GM19023 (cell line): ENCODE data around the gene CEP78.

Source experiments
- ATAC-seq: cut with Tn5 transposase; IDR thresholded peaks from one replicate; pipeline ENCODE4 v1.9.1; 2021; ENCODE audit warnings: mild to moderate bottlenecking, moderate library complexity; ENCODE audit not compliant: unreplicated experiment

Gene CEP78

GRCh38 chr9:78306222-78307076 is 70.6 kb downstream of the CEP78 start:
- no peak for ATAC-seq

GRCh38 chr9:78307360-78307759 is 71.5 kb downstream of the CEP78 start:
- no peak for ATAC-seq

DNA sequence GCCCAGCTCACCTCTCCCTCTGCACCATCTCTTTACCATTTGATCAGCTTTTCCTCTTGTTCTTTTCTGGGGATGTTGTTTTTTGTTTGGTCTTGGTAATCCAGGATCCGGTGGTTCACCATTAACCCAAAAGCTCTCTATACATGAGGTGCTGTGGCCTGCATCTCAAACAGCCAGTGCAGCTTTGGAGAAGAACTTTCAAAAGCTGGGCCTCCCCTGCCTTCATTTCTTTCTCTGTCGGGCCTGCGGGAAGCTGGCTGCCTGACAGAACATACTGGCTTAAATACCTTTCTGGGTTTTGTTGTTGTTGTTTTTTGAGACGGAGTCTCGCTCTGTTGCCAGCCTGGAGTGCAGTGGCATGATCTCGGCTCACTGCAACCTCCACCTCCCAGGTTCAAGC is 73.2 kb downstream of the CEP78 start:
- no peak for ATAC-seq

DNA sequence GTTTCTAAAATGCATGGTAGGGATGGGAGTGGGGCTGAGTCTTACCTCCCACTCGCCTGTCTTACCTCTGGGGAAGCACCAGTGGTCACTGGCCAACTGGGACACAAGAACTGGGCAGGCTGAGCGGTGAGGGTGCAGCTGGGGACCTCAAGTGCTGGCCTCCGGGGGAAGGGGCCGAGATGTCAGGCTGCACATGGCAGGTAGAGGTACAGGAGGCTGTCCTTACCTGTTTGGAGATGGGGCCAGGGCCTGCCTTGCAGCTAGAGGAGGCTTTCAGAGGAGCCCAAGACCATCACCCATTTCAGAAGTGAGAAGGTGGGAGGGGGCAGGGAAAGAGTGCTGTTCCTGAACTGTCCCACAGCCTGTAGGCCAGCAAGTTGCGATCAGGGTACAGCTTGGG is 75.2 kb downstream of the CEP78 start:
- no peak for ATAC-seq

DNA sequence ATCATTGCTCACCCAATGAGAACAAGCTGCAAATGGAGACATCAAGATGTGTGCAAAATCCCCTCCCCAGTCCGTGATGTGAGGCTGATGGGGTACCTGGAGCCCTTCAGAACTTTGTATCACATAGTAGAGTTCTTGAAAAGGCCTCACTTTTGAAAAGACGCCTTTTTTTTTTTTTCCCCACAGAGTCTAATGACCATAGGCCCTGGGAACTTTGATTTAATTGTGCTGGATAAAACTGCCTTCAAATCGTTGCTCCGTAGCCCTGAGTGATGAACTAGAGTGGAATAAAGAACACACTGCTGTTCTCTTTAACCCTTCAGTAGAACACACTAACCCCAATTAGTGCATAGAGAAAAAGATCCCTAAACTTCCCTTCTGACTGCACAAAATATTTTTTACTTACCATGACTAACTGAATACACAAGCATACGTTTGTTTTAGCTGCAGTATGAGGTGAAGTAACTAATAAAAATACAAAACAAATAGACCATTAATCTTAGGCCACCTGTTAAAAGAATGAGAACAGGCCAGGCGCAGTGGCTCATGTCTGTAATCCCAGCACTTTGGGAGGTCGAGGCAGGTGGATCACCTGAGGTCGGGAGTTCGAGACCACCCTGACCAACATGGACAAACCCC is 76.1 kb downstream of the CEP78 start:
- ATAC-seq = no peak

DNA sequence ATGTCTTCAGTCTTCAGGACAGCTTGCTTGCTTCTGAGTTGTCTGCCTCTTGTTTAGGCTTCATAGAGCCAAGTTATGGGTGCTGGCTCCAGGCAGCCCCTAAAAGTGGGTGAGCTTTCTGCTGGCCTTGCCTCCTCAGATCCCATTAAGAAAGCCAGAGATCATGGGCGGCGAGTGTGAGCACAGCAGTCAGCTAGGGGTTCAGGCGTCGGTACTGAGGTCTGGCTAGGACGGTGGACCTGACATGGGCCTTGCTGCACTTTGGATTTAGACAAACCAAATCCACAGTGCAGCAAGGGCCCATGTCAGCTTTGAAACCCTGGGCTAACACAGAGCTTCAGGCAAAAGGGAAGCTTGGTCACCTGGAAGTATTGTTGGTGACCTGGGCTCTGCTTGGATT is 78.7 kb downstream of the CEP78 start:
- ATAC-seq = no peak

DNA sequence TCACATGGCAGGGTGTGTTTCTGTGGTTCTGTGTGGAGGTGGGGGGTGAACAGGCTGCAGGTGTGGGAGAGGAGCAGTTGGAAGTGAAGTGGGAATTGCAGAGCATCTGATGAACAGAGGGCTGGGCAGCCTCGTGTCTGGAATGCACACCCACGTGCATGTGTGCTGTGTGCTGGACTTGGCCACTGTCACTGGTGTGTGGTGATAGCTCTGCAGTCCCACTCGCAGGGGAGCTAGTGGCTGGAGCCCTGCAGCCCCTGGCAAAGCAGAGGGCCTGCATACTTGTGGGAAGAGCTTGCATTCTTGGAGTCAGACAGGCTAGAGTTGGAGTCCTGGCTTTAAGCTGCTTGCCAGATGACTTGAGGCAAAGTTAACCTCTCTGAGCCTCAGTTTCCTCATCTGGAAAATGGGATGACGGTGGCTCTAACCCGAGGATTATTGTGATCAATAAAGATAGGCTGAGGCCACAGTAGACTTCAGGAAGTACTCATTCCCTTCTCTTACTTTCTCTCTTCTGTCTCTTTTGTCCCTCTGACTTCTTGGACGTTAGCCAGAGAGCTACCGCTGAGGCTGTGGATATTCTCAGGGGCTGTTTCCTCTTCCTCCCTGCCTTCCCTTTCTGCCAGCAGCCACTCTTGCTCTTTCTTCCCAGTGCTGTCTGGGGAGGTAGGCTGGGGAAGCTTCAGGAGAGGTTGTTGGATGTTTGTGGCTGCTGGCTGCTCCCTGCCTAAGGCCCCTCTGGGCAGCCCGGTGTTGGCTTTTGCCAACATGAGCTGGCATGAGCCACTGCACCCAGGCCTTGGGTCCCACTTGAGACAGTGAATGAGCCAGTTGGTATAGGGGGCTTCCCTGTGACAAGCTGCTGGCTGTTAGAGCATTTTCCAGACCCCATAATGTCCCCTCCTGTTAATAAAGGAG is 79.3 kb downstream of the CEP78 start:
- ATAC-seq = no peak

DNA sequence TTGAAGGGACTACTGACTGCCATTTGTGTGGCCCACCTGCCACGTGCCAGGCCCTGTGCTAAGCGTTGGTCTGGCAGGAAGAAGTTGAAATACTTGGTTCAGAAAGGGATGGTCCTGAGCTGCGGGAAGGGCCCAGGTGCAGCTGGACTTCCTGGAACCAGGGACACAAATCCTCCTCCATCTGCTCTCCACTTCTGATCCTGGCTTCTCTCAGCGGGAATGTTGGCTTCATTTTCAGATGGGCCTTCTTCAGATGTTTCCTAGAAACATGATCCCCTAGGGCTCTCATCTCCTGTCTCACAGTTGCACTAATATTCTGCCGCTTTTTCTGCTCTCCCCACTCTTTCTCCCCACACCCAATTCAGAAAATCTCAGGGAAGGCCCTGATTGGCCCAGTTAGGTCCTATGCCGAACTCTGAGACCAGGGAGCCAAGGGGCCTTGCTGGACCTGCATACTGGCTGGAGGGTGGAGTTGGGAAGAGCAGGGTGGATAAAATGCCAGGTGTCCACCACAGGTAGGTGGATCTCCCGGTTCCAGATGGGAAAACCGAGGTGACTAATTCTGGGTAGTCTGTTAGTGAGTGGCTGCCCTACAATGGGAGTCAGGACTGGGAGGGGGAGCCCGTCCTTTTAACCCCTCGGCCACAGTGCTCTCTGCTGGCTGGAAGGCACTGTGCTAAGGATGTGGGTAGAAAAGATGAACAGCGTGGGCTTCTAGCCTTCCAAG is 80.5 kb downstream of the CEP78 start:
- no peak for ATAC-seq

DNA sequence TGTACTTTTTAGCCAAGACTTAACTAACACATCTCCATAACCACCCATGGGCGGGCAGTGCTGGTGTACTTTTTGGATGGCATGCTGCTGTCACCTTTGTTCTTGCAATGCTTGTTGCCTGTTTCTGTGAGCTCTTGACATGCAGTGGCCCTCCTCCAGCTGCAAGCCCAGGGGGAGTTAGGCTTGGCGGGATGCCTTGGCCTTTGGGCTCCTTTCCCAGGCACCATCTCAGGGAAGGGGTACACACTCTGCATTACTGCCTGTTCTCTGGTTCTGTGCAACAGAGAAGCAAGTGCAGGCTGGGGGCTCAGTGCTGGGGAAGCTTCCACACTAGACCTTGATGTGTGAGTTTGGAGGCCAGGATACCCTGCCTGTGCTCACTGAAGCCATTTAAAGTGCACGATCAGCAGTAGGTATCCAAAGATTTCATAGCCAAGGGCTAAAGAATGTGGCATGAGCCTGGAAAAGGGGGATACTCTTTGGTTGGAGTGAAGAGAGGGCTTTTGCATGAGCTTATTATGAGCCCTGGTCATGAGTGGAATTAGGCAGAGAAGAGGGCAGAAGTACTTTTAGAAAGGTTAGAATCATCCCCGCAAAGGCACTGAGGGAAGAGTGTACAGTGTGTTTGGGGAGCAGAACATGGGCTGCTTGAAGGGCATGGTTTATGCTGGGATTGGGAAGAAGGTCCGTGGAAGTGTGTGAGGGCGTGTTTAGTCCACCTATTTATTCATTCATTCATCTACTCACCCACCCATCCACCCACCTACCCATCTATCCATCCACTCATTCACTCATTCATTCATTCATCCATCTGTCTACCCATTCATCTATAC is 83.5 kb downstream of the CEP78 start:
- no peak for ATAC-seq

- ATAC-seq = no peak
Observed at GRCh38 chr9:78320030-78320693, 84.3 kb downstream of the CEP78 start.

DNA sequence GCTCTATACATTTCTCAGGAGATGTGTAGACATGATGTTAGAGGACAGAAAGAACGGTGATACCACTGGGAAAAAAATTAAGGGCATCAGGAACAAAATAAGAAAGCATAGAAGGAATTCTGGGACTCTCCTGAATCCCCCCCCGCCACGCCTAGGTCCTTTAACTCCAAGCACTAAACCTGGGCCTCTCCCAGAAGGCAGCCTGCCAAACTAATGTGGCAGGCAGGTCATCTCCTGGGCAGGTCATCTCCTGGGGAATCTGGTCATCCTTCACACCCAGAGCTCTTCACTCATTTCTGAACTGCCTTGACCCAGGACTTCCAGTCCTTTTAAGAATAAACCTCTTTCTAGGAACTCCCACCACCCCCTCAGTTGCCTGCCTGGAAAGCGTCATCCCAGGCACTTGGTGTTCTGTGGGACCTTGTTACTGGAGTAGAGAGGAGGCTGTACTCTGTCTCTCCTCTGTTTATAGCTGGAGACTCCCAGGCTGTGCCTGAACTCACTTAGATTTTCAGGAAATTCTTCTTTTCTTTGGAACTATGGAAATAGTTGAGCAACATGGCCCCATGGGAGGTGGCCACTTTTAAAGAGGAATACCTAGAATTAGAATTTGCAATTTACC is 85.1 kb downstream of the CEP78 start:
- ATAC-seq = no peak

DNA sequence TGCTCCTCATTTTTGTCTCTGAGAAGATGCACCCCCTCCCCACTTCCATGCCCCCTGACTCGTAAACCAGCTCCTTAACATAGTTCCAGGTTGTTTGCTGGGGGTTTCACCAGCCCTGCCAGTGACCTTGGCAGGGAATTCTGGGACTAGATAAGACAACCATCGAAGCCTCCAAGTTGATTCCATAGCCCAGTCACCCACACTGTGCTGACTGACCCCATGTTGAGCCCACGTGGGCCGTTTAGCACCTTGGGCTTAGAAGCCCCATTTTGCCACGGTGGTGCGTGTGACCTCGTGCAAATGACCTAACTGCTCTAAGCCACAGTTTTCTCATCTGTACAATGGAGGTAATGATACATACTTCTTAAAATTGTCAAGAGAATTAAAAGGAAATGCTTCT is 85.6 kb downstream of the CEP78 start:
- ATAC-seq = no peak

DNA sequence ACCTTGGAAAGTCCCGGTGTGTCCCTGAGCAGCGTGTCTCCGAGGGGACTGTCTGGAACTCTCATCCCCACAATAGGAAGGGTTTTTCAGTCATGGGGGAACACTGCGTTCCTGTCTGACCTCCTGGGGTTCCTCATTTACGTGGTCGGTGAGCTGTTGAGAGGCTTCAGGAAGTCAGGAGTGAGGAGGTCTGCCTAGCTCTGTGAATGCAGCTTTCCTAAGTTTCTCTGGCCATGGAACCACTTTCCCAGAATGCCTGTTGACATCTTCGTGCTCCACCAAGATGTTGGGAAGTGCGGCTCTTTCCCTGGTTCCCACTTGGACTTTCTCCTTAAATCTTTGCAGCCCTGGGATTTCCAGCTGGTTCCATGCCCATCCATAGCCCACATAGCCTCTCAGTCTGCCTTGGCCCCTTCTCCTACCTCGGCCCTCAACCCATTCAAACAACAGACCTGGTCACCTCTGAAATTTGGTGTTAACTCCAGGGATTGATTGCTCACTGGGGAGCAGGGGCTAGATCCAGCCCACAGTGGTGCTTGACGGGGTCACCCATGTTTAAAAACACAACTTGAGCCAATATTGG is 88.3 kb downstream of the CEP78 start:
- no peak for ATAC-seq

DNA sequence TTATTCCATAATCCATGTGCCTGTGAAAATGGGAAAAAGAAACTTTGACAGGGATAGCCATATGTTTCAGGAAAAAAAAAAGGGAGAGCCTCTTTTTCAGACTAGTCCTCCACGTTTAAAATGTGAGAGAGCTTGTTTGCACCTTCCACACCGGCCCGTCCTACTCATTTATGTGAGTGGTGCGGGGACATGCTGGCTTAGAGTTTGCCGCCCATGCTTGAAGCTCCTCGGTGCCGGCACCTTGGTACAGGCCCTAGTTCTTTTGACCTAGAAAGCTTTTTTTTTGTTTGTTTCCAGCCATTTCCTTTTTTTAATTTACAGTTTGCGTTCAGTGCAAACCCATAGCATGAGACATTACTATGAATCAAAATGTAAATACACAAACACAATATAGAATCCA is 88.8 kb downstream of the CEP78 start:
- ATAC-seq = no peak

DNA sequence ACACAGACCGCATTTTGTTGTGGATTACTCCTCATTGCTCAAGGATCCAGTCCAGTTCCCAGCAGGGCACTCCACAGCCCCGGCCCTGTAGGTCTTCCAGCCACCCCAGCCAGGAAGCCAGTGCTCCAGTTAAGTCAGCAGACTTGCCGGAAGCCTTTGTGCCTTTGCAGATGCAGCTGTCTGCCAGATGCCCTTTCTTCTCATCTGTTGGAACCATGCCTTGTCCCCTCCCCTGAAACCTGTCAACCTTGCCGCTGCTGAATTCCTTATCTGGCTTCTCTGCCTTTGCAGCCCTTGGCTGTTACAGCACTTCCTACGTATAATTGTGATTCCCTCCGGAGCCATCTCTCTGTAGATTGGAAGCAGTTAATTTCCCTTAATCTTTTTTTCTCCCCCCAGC is 89.5 kb downstream of the CEP78 start:
- ATAC-seq = no peak

- ATAC-seq = no peak
Observed at GRCh38 chr9:78325846-78326360, 90.0 kb downstream of the CEP78 start.

- ATAC-seq = no peak
Observed at GRCh38 chr9:78326564-78326963, 90.7 kb downstream of the CEP78 start.
